Activated T-cell treated with anti-CD3 and anti-CD28 coated beads, Interleukin-2, amount 50 U/mL, for 24 hours (primary cell): Measurements from ENCODE around the gene PARP2.
A peak's percentile ranks its signal among the peaks of the same experiment; 100 is the strongest.
"Not testable (repeated sequence)": the region's sequence is repeated elsewhere in the genome, so short reads cannot be mapped to it uniquely, and the experiment has no call there.

Experiments used
- DNase-seq: peaks from one replicate; pipeline ENCODE4 v3.0.0-alpha.2; 2020
- H3K27ac Mint-ChIP-seq: 2 replicates; pipeline ENCODE4 v1.8.0; 2020; ENCODE audit warnings: mild to moderate bottlenecking, mixed read lengths
- H3K27me3 Mint-ChIP-seq: 2 replicates; pipeline ENCODE4 v1.8.0; 2020; ENCODE audit warnings: mixed read lengths
- H3K36me3 Mint-ChIP-seq: 2 replicates; pipeline ENCODE4 v1.8.0; 2020; ENCODE audit warnings: low read depth, mixed read lengths
- H3K4me1 Mint-ChIP-seq: 2 replicates; pipeline ENCODE4 v1.8.0; 2020; ENCODE audit warnings: low read depth, mixed read lengths
- H3K4me3 Mint-ChIP-seq: 2 replicates; pipeline ENCODE4 v1.8.0; 2020; ENCODE audit warnings: mild to moderate bottlenecking, moderate library complexity, mixed read lengths
- H3K9me3 Mint-ChIP-seq: 2 replicates; pipeline ENCODE4 v1.8.0; 2020; ENCODE audit warnings: mixed read lengths

The PARP2 gene

GRCh38 chr14:20332788-20333493, 10.5 kb upstream of the PARP2 start, which contains the start of gene CCNB1IP1:
Gene CCNB1IP1 (minus strand): TSS chr14:20333279. CDS start chr14:20316523, 16,756 bp downstream.
- Mint-ChIP-seq H3K4me3 (peak within 1 kb of the TSS; percentile 96), H3K9me3 (no peaks in the 10 kb centered on the region), H3K27ac (peak within 1 kb of the TSS; percentile 97), H3K27me3 (no peaks in the 10 kb centered on the region), H3K4me1 (peaks cover 51% of the 10 kb centered on the region), H3K36me3 (peaks cover 47% of the 10 kb centered on the region)
- DNase-seq = peak; percentile 52

- Mint-ChIP-seq H3K4me3 (peak overlapping the region; percentile 96), H3K4me1 (peaks cover 47% of the 10 kb centered on the region), H3K9me3 (no peaks in the 10 kb centered on the region), H3K27ac (peak overlapping the region; percentile 97), H3K36me3 (peaks cover 43% of the 10 kb centered on the region), H3K27me3 (no peaks in the 10 kb centered on the region)
- DNase-seq = no peak
Observed at GRCh38 chr14:20333494-20333841, 10.0 kb upstream of the PARP2 start.

GRCh38 chr14:20334017-20334416, 9.4 kb upstream of the PARP2 start:
- Mint-ChIP-seq H3K9me3 (no peaks in the 10 kb centered on the region), H3K27me3 (no peaks in the 10 kb centered on the region), H3K4me3 (peak overlapping the region; percentile 96), H3K27ac (no peak overlapping the region), H3K36me3 (peaks cover 37% of the 10 kb centered on the region), H3K4me1 (peaks cover 42% of the 10 kb centered on the region)
- DNase-seq = no peak

GRCh38 chr14:20341032-20341431, 2.4 kb upstream of the PARP2 start:
- Mint-ChIP-seq H3K4me3 (peak overlapping the region; percentile 20), H3K4me1 (peaks cover 18% of the 10 kb centered on the region), H3K36me3 (peaks cover 23% of the 10 kb centered on the region)
- H3K27me3 Mint-ChIP-seq, H3K27ac Mint-ChIP-seq, H3K9me3 Mint-ChIP-seq, DNase-seq: not testable (repeated sequence)

- Mint-ChIP-seq H3K4me3 (peak overlapping the region; percentile 91), H3K9me3 (no peaks in the 10 kb centered on the region), H3K27me3 (no peaks in the 10 kb centered on the region), H3K4me1 (peaks cover 18% of the 10 kb centered on the region), H3K27ac (no peak overlapping the region), H3K36me3 (peaks cover 29% of the 10 kb centered on the region)
- DNase-seq = no peak
Observed at GRCh38 chr14:20341646-20342045, 1.8 kb upstream of the PARP2 start.

- DNase-seq = no peak
Observed at GRCh38 chr14:20343862-20344220, 406 bp downstream of the PARP2 start.

GRCh38 chr14:20345366-20345765, 1.9 kb downstream of the PARP2 start:
- H3K4me3 Mint-ChIP-seq = no peak overlapping the region
- peaks cover 20% of the 10 kb centered on the region for H3K4me1 Mint-ChIP-seq
- DNase-seq = no peak
- no peaks in the 10 kb centered on the region for H3K9me3 Mint-ChIP-seq
- H3K27me3 Mint-ChIP-seq = no peaks in the 10 kb centered on the region
- peak overlapping the region; percentile 39 for H3K27ac Mint-ChIP-seq
- H3K36me3 Mint-ChIP-seq = peaks cover 61% of the 10 kb centered on the region

More at GRCh38 chr14:20343862-20344220, 406 bp downstream of the PARP2 start:
- Mint-ChIP-seq H3K4me1 (peaks cover 18% of the 10 kb centered on the region), H3K9me3 (no peaks in the 10 kb centered on the region), H3K27ac (peak overlapping the region; percentile 96), H3K36me3 (peaks cover 47% of the 10 kb centered on the region), H3K27me3 (no peaks in the 10 kb centered on the region), H3K4me3 (peak overlapping the region; percentile 91)

GRCh38 chr14:20346713-20347112, 3.3 kb downstream of the PARP2 start:
- Mint-ChIP-seq H3K36me3 (peaks cover 74% of the 10 kb centered on the region), H3K4me1 (peaks cover 22% of the 10 kb centered on the region), H3K27me3 (no peaks in the 10 kb centered on the region), H3K4me3 (no peak overlapping the region), H3K27ac (peak overlapping the region; percentile 2), H3K9me3 (no peaks in the 10 kb centered on the region)
- no peak for DNase-seq

- Mint-ChIP-seq H3K27ac (no peak overlapping the region), H3K36me3 (peaks cover 84% of the 10 kb centered on the region), H3K4me1 (peaks cover 22% of the 10 kb centered on the region), H3K4me3 (no peak overlapping the region), H3K27me3 (no peaks in the 10 kb centered on the region), H3K9me3 (no peaks in the 10 kb centered on the region)
- no peak for DNase-seq
Observed at GRCh38 chr14:20347747-20348146, 4.3 kb downstream of the PARP2 start.

GRCh38 chr14:20350282-20350681, 6.8 kb downstream of the PARP2 start:
- Mint-ChIP-seq H3K36me3 (peaks cover 94% of the 10 kb centered on the region), H3K27me3 (no peaks in the 10 kb centered on the region), H3K4me3 (no peak overlapping the region), H3K27ac (peak overlapping the region; percentile 5), H3K4me1 (peaks cover 10% of the 10 kb centered on the region), H3K9me3 (no peaks in the 10 kb centered on the region)
- DNase-seq = no peak

- Mint-ChIP-seq H3K27ac (peak overlapping the region; percentile 5), H3K4me3 (no peak overlapping the region), H3K27me3 (no peaks in the 10 kb centered on the region), H3K36me3 (peaks cover 93% of the 10 kb centered on the region), H3K4me1 (peaks cover 4% of the 10 kb centered on the region), H3K9me3 (no peaks in the 10 kb centered on the region)
- no peak for DNase-seq
Observed at GRCh38 chr14:20350860-20351259, 7.4 kb downstream of the PARP2 start.

GRCh38 chr14:20356422-20356821, 13.0 kb downstream of the PARP2 start:
- H3K27ac Mint-ChIP-seq = no peak overlapping the region
- DNase-seq = no peak
- H3K4me3 Mint-ChIP-seq = no peak overlapping the region
- H3K4me1 Mint-ChIP-seq = peaks cover 15% of the 10 kb centered on the region
- no peaks in the 10 kb centered on the region for H3K9me3 Mint-ChIP-seq
- no peaks in the 10 kb centered on the region for H3K27me3 Mint-ChIP-seq
- peaks cover 92% of the 10 kb centered on the region for H3K36me3 Mint-ChIP-seq

- peaks cover 15% of the 10 kb centered on the region for H3K4me1 Mint-ChIP-seq
- peaks cover 82% of the 10 kb centered on the region for H3K36me3 Mint-ChIP-seq
- peak overlapping the region; percentile 78 for H3K27ac Mint-ChIP-seq
- H3K27me3 Mint-ChIP-seq, H3K4me3 Mint-ChIP-seq, DNase-seq, H3K9me3 Mint-ChIP-seq: not testable (repeated sequence)
Observed at GRCh38 chr14:20358474-20358873, 15.0 kb downstream of the PARP2 start.

GRCh38 chr14:20365928-20366327, 22.5 kb downstream of the PARP2 start:
- Mint-ChIP-seq H3K27me3 (no peaks in the 10 kb centered on the region), H3K36me3 (peaks cover 74% of the 10 kb centered on the region), H3K4me3 (no peak overlapping the region)

GRCh38 chr14:20372796-20373195, 29.4 kb downstream of the PARP2 start:
- H3K27ac Mint-ChIP-seq = peak overlapping the region; percentile 15
- no peaks in the 10 kb centered on the region for H3K27me3 Mint-ChIP-seq
- H3K4me1 Mint-ChIP-seq = peaks cover 7% of the 10 kb centered on the region
- no peak for DNase-seq
- H3K36me3 Mint-ChIP-seq = peaks cover 89% of the 10 kb centered on the region
- H3K4me3 Mint-ChIP-seq = no peak overlapping the region
- H3K9me3 Mint-ChIP-seq = peaks cover 2% of the 10 kb centered on the region

More at GRCh38 chr14:20365928-20366327, 22.5 kb downstream of the PARP2 start:
- Mint-ChIP-seq H3K4me1 (peaks cover 32% of the 10 kb centered on the region), H3K27ac (peak overlapping the region; percentile 78), H3K9me3 (peaks cover 2% of the 10 kb centered on the region)
- no peak for DNase-seq
